ENCODE results near the gene TTLL5. TPM values are rescaled to one million over a fixed set of nuclear protein-coding genes. Genes with fewer than 3 reads are reported as not detected.

The TTLL5 gene
- total RNA-seq, 1 experiment from 2014 or later: 34.7 TPM

DNA sequence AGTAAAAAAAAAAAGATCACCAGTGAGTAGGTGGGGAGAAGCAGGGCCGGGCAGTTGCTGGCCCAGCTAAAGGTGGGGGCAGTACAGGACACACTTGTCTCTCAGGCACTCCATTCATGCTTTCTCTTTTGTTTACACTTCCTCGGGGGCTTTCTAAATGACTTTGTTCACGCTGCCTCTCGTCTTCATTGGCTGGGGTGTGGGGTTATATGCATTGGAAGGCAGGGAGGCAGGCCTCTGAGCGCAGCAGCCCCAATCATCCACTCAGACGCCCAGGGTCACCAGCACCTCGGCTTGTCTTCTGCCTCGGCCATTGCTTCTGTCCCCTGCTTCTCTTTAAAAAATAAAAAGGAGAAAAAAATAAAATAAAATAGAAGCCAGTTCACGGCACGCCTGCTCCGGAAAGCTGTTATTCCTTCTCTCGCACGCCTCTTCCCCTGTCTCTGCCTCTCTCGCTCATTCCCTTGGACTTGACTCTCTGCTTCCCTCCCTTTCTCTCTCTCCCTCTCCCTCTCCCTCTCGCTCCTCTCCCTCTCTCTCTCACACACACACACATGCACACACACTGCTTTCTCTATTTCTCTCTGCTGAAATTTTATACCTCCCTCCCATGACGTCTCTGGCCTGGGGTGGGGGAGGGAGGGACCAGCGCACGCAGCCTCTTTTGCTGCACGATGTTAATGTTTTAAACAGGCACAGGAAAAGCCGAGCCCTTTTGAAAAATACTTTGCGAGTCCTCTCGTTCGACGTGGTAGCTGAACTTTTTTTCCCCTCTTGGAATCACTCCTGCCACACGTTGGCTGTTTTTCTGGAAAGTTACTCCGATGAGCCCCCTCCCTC is 320.6 kb downstream of the TTLL5 start, which contains the start of gene TGFB3:
TGFB3 (minus strand) TSS at position 570 of the 840 bp plus-strand sequence. CDS start 1,102 bp downstream, outside the sequence.
- Histone ChIP-seq H3K9me3 (ENCODE audit: low read length) (no peaks in the 10 kb centered on the region), H2AFZ (ENCODE audit: low read length) (peak within 1 kb of the TSS; percentile 99), H3K79me2 (ENCODE audit: low read length) (peaks cover 24% of the 10 kb centered on the region; the same call in 1 of the 2 replicates), H3K36me3 (ENCODE audit: low read depth, low read length) (no peaks in the 10 kb centered on the region), H3K4me3 (ENCODE audit: low read length) (peak within 1 kb of the TSS; percentile 96), H3K9ac (ENCODE audit: low read length) (peak within 1 kb of the TSS; percentile 96), H3K27me3 (ENCODE audit: low read length) (no peaks in the 10 kb centered on the region), H3K9me2 (replicated peaks; ENCODE audit: low read length) (no peaks in the 10 kb centered on the region), H3K4me1 (ENCODE audit: insufficient read depth, low read length) (peaks cover 43% of the 10 kb centered on the region), H3K27ac (ENCODE audit: low read length) (peak within 1 kb of the TSS; percentile 85), H4K20me1 (ENCODE audit: low read length) (no peaks in the 10 kb centered on the region), H3F3A (ENCODE audit: low read length, unreplicated experiment) (no peaks in the 10 kb centered on the region), H3K4me2 (ENCODE audit: low read length) (peak within 1 kb of the TSS; percentile 99)
- BruUV-seq (replicated peaks): TSS peak; percentile 83
- POLR2A ChIA-PET (ENCODE audit: unreplicated experiment): interaction anchor here (0.6 kb wide), 1 partner anchor 325 kb away, joined by 3 read pairs; no protein-coding TSS in a partner anchor
- CTCF ChIA-PET: interaction anchor here (0.6 to 3.1 kb wide), 8 partner anchors 75 to 273 kb away, joined by 3 to 42 read pairs (median 20); no protein-coding TSS in a partner anchor
- TF ChIP-seq EZH2phosphoT487 (IDR thresholded peaks at IDR 0.05; ENCODE audit: borderline replicate concordance, low read length) (no peak), CTCF (conservative IDR thresholded peaks at IDR 0.05; ENCODE audit: low read depth, low read length) (peak; percentile 19; the same call in 1 of the 2 replicates), EZH2 (IDR thresholded peaks at IDR 0.05; ENCODE audit: low read length, unreplicated experiment) (no peak)
- DNase-seq (peak; percentile 84), ATAC-seq (peak; percentile 59)
- intact Hi-C loops (cut with micrococcal nuclease): loop anchor here (1.0 to 2.0 kb wide), 5 partner anchors 149 to 405 kb away; partner anchors contain the start of gene TTLL5

- peak overlapping the region; percentile 85 for H3K27ac ChIP-seq (ENCODE audit: low read length)
- peak overlapping the region; percentile 99 for H2AFZ ChIP-seq (ENCODE audit: low read length)
- intact Hi-C loops (cut with micrococcal nuclease): loop anchor here (1.0 to 2.0 kb wide), 5 partner anchors 150 to 406 kb away; partner anchors contain the start of gene TTLL5
- TF ChIP-seq CTCF (conservative IDR thresholded peaks at IDR 0.05; ENCODE audit: low read depth, low read length) (peak; percentile 51), EZH2 (IDR thresholded peaks at IDR 0.05; ENCODE audit: low read length, unreplicated experiment) (no peak)
- peaks cover 24% of the 10 kb centered on the region; the same call in 1 of the 2 replicates for H3K79me2 ChIP-seq (ENCODE audit: low read length)
- H3K9ac ChIP-seq (ENCODE audit: low read length): peak overlapping the region; percentile 96
- H4K20me1 ChIP-seq (ENCODE audit: low read length): no peaks in the 10 kb centered on the region
- DNase-seq: peak; percentile 84
- CTCF ChIA-PET: interaction anchor here (0.5 to 1.7 kb wide), 14 partner anchors 76 to 1099 kb away, joined by 3 to 42 read pairs (median 6); partner anchors contain the start of gene FLVCR2
- H3K4me1 ChIP-seq (ENCODE audit: insufficient read depth, low read length): peaks cover 43% of the 10 kb centered on the region
- H3F3A ChIP-seq (ENCODE audit: low read length, unreplicated experiment): no peaks in the 10 kb centered on the region
- H3K36me3 ChIP-seq (ENCODE audit: low read depth, low read length): no peaks in the 10 kb centered on the region
- no peaks in the 10 kb centered on the region for H3K27me3 ChIP-seq (ENCODE audit: low read length)
- peak; percentile 57 for ATAC-seq
- H3K4me2 ChIP-seq (ENCODE audit: low read length): peak overlapping the region; percentile 99
- no peaks in the 10 kb centered on the region for H3K9me2 ChIP-seq (replicated peaks; ENCODE audit: low read length)
- POLR2A ChIA-PET (ENCODE audit: unreplicated experiment): interaction anchor here (0.6 kb wide), 2 partner anchors 76 to 326 kb away, joined by 3 to 5 read pairs; no protein-coding TSS in a partner anchor
- no peaks in the 10 kb centered on the region for H3K9me3 ChIP-seq (ENCODE audit: low read length)
- no TSS peak for BruUV-seq (replicated peaks)
- peak overlapping the region; percentile 96 for H3K4me3 ChIP-seq (ENCODE audit: low read length)
These were observed 321.4 kb downstream of the TTLL5 start for GRCh38 chr14:75982266-75983018.

Measured in PC-3 (cell line).